K562 (cell line): ENCODE data around the gene MGP. TPM values are rescaled to one million over a fixed set of nuclear protein-coding genes. Genes with fewer than 3 reads are reported as not detected.
A peak's percentile ranks its signal among the peaks of the same experiment; 100 is the strongest.

Source experiments
- CBX2 ChIP-seq: fragments of 200-600 bp; sonication (generic); IDR thresholded peaks from one replicate; pipeline ENCODE4 v1.6.1; 2012; ENCODE audit warnings: mild to moderate bottlenecking, low read length, inconsistent platforms; ENCODE audit not compliant: insufficient read depth, poor library complexity, severe bottlenecking
- CREBBP ChIP-seq: IDR thresholded peaks from one replicate; pipeline ENCODE4 v1.6.1; 2012; ENCODE audit warnings: low read depth, mild to moderate bottlenecking, control low read depth, inconsistent platforms, low read length
- FOSL1 ChIP-seq: fragments of 200-800 bp; sonication (Bioruptor generic); conservative IDR thresholded peaks from 2 replicates; pipeline ENCODE4 v1.6.1; 2016; ENCODE audit warnings: missing genetic modification characterization, missing compliant biosample characterization
- FOXK2 ChIP-seq, 2 experiments: fragments of 450-650 bp; IDR thresholded peaks in 1 of 2; conservative IDR thresholded peaks in 1 of 2; 2 replicates each; pipeline ENCODE4 v1.6.1; 2016; ENCODE audit warnings: low read depth in 2 of 2, mild to moderate bottlenecking in 1 of 2
- KLF10 ChIP-seq: fragments of 250-450 bp; sonication (Bioruptor Pico); IDR thresholded peaks from 2 replicates; pipeline ENCODE4 v1.6.1; 2021; ENCODE audit warnings: matching md5 sums
- LEF1 ChIP-seq: fragments of 450-650 bp; IDR thresholded peaks from 2 replicates; pipeline ENCODE4 v1.6.1; 2016; ENCODE audit warnings: mild to moderate bottlenecking
- MTA1 ChIP-seq: fragments of 450-650 bp; IDR thresholded peaks from 2 replicates; pipeline ENCODE4 v1.6.1; 2017; ENCODE audit warnings: borderline replicate concordance
- MYC ChIP-seq, 2 experiments: fragments of 250-450 bp in 1 of 2; sonication (Bioruptor Pico) in 1 of 2; IDR thresholded peaks; 2 replicates each; pipeline versions ENCODE4 v1.5.1 to v1.6.1; 2012 to 2021; ENCODE audit warnings: low read depth in 2 of 2, borderline replicate concordance in 1 of 2, improper control_type of control experiment in 1 of 2, low read length in 1 of 2, mild to moderate bottlenecking in 1 of 2, moderate library complexity in 1 of 2
- NFE2L1 ChIP-seq: fragments of 450-650 bp; IDR thresholded peaks from 2 replicates; pipeline ENCODE4 v1.6.1; 2016; ENCODE audit warnings: missing genetic modification characterization, low read depth, mild to moderate bottlenecking, missing compliant biosample characterization, moderate library complexity, borderline replicate concordance
- NONO ChIP-seq, 2 experiments: fragments of 200-400 bp in 1 of 2; fragments of 450-650 bp in 1 of 2; formaldehyde crosslinking in 1 of 2; IDR thresholded peaks; 2 replicates each; pipeline ENCODE4 v1.6.1; 2017; ENCODE audit warnings: low read depth in 2 of 2, mild to moderate bottlenecking in 2 of 2, moderate library complexity in 2 of 2, low read length in 1 of 2
- NR2C1 ChIP-seq, 2 experiments: fragments of 450-650 bp; IDR thresholded peaks; 2 replicates each; pipeline ENCODE4 v1.6.1; 2017; ENCODE audit warnings: mild to moderate bottlenecking in 2 of 2, antibody characterized with exemption in 1 of 2, inconsistent platforms in 1 of 2, missing compliant biosample characterization in 1 of 2, missing genetic modification characterization in 1 of 2
- PHTF2 ChIP-seq: fragments of 250-450 bp; sonication (Bioruptor Pico); IDR thresholded peaks from 2 replicates; pipeline ENCODE4 v1.5.0; 2021; ENCODE audit warnings: mild to moderate bottlenecking
- RAD51 ChIP-seq: fragments of 450-650 bp; IDR thresholded peaks from 2 replicates; pipeline ENCODE4 v1.7.1; 2016; ENCODE audit warnings: low read depth, mild to moderate bottlenecking, borderline replicate concordance
- RBM34 ChIP-seq: fragments of 200-400 bp; formaldehyde crosslinking; IDR thresholded peaks from 2 replicates; pipeline ENCODE4 v1.6.1; 2018; ENCODE audit warnings: low read length, borderline replicate concordance; ENCODE audit not compliant: insufficient read depth
- SETDB1 ChIP-seq: IDR thresholded peaks from one replicate; pipeline ENCODE4 v1.6.1; 2012; ENCODE audit warnings: low read length, control low read depth, inconsistent platforms
- SMARCE1 ChIP-seq: fragments of 450-650 bp; IDR thresholded peaks from 2 replicates; pipeline ENCODE4 v1.7.1; 2016; ENCODE audit warnings: mild to moderate bottlenecking
- SRF ChIP-seq, 2 experiments: fragments of 250-450, 450-650 bp in 1 of 2; sonication (Bioruptor Pico) in 1 of 2; sonication (generic) in 1 of 2; formaldehyde crosslinking; IDR thresholded peaks; 2 replicates each; pipeline versions ENCODE4 v1.5.0 to v1.5.1; 2020 to 2022; ENCODE audit warnings: mild to moderate bottlenecking in 1 of 2, missing genetic modification reagents in 1 of 2
- TAL1 ChIP-seq: fragments of 450-650 bp; IDR thresholded peaks from 2 replicates; pipeline ENCODE4 v1.6.1; 2016; ENCODE audit warnings: mild to moderate bottlenecking
- TEAD4 ChIP-seq, 2 experiments: sonication (generic) in 1 of 2; formaldehyde crosslinking in 1 of 2; IDR thresholded peaks; 2 replicates each; pipeline versions ENCODE4 v1.6.1 to v1.8.0; 2012 to 2022; ENCODE audit warnings: borderline replicate concordance in 1 of 2, inconsistent platforms in 1 of 2, low read length in 1 of 2, mild to moderate bottlenecking in 1 of 2, missing genetic modification reagents in 1 of 2
- TFAP4 ChIP-seq: sonication (generic); formaldehyde crosslinking; IDR thresholded peaks from 2 replicates; pipeline ENCODE4 v1.8.0; 2022; ENCODE audit warnings: missing genetic modification reagents, mild to moderate bottlenecking, moderate library complexity, borderline replicate concordance
- XRCC5 ChIP-seq: fragments of 200-400 bp; formaldehyde crosslinking; IDR thresholded peaks from 2 replicates; pipeline ENCODE4 v1.6.1; 2017; ENCODE audit warnings: low read depth, mild to moderate bottlenecking, low read length
- ZBTB43 ChIP-seq: sonication (generic); formaldehyde crosslinking; IDR thresholded peaks from 2 replicates; pipeline ENCODE4 v1.8.0; 2023; ENCODE audit warnings: mild to moderate bottlenecking, missing genetic modification reagents
- ZFX ChIP-seq: sonication (generic); formaldehyde crosslinking; IDR thresholded peaks from 2 replicates; pipeline ENCODE4 v1.8.0; 2022; ENCODE audit warnings: mild to moderate bottlenecking, missing genetic modification reagents, moderate library complexity
- ZKSCAN3 ChIP-seq: fragments of 250-450 bp; sonication (Bioruptor Pico); IDR thresholded peaks from 2 replicates; pipeline ENCODE4 v1.4.0; 2020
- ZKSCAN8 ChIP-seq: fragments of 200-800 bp; sonication (Bioruptor generic); IDR thresholded peaks from 2 replicates; pipeline ENCODE4 v1.6.1; 2016; ENCODE audit warnings: missing genetic modification characterization, missing compliant biosample characterization
- ZNF23 ChIP-seq: fragments of 250-450 bp; sonication (Bioruptor Pico); IDR thresholded peaks from 2 replicates; pipeline ENCODE4 v1.4.0; 2020; ENCODE audit warnings: mild to moderate bottlenecking
- ZNF354B ChIP-seq: fragments of 250-450 bp; sonication (Bioruptor Pico); IDR thresholded peaks from 2 replicates; pipeline ENCODE4 v1.4.0; 2020
- ZNF583 ChIP-seq: fragments of 250-450 bp; sonication (Bioruptor Pico); IDR thresholded peaks from 2 replicates; pipeline ENCODE4 v1.4.0; 2020
- ZNF76 ChIP-seq: fragments of 250-450 bp; sonication (Bioruptor Pico); IDR thresholded peaks from 2 replicates; pipeline ENCODE4 v1.4.0; 2020; ENCODE audit warnings: mild to moderate bottlenecking, moderate library complexity, borderline replicate concordance
- polyA plus RNA-seq, 8 experiments: library from polyadenylated mRNA; depleted of rRNA in 4 of 8; stranded (reverse) in 5 of 8; unstranded in 3 of 8; fragments of >200 nt; fragmentation: Nextera tagmentation in 2 of 8; fragmentation: Illumina TruSeq in 1 of 8; extraction: Ambion mirVana in 2 of 8; extraction: Trizol in 1 of 8; gene quantifications; 2 replicates each; pipeline versions ENCODE4 v1.2.1 to v1.2.3, GENCODE V29; 2011 to 2014; ENCODE audit warnings: inconsistent platforms in 1 of 8, missing spikeins in 1 of 8
- total RNA-seq, 7 experiments: library from RNA; depleted of rRNA in 6 of 7; stranded (reverse); fragments of >200 nt in 6 of 7; fragmentation: Illumina TruSeq in 2 of 7; extraction: Trizol in 2 of 7; gene quantifications; 2 replicates each; pipeline versions ENCODE4 v1.2.1 to v1.2.3, GENCODE V29; 2011 to 2021; ENCODE audit warnings: low replicate concordance in 1 of 7

Gene MGP
- total and polyA plus RNA-seq, 9 of the 15 experiments (the other 6 are each of a cell fraction or from before 2014, with no cell fraction given) = 1.2 TPM; not detected in 8

DNA sequence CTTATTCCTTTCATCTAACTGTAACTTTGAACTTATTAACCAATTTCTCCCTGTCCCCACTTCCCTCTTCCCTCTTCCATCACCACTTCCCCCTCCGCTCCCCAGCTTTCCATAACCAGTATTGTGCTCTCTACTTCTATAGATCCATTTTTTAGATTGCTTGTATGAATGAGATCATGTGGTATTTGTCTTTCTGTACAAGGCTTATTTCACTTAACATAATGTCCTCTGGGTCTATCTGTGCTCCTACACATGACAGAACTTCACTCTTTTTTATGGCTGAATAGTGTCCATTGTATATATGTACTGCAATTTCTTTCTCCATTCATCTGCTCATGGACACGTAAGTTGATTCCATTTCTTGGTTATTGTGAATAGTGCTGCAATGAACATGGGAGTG is 38.3 kb upstream of the MGP start (continued):
- no peak for TF ChIP-seq ZNF354B (CRISPR knock-in tag)
- TF ChIP-seq ZBTB43 (CRISPR knock-in tag) = no peak
- TF ChIP-seq RBM34 = no peak
- 0 out of 2 replicates have a peak, but pooled peaks have one; percentile 55 for TF ChIP-seq KLF10 (CRISPR knock-in tag)
- no peak for TF ChIP-seq PHTF2 (CRISPR knock-in tag)
- TF ChIP-seq LEF1 = no peak
- TF ChIP-seq ZKSCAN3 (CRISPR knock-in tag) = no peak
- no peak for TF ChIP-seq NFE2L1 (tag)
- TF ChIP-seq NONO (IDR thresholded peaks at IDR 0.05; ENCODE audit: low read depth in 2 of 2, low read length in 1 of 2) = no peak
- no peak for TF ChIP-seq ZKSCAN8 (CRISPR knock-in tag)
- TF ChIP-seq ZNF23 (CRISPR knock-in tag) = no peak
- TF ChIP-seq ZNF76 (CRISPR knock-in tag) = no peak
- TF ChIP-seq SETDB1 = no peak
- TF ChIP-seq TAL1 = no peak
- no peak for TF ChIP-seq MYC (IDR thresholded peaks at IDR 0.05; ENCODE audit: low read depth, low read length)
- no peak for TF ChIP-seq MYC (CRISPR knock-in tag; IDR thresholded peaks at IDR 0.05; ENCODE audit: borderline replicate concordance, low read depth)
- TF ChIP-seq CBX2 = no peak
- TF ChIP-seq CREBBP = no peak
- TF ChIP-seq FOXK2 (conservative IDR thresholded peaks at IDR 0.05 in 1 of 2, IDR thresholded peaks at IDR 0.05 in 1 of 2; ENCODE audit: low read depth in 2 of 2) = no peak
- 0 out of 2 replicates have a peak, but pooled peaks have one; percentile 8 for TF ChIP-seq TEAD4 (IDR thresholded peaks at IDR 0.05; ENCODE audit: low read length)
- TF ChIP-seq TEAD4 (CRISPR knock-in tag; IDR thresholded peaks at IDR 0.05; ENCODE audit: borderline replicate concordance) = no peak
- TF ChIP-seq NR2C1 (IDR thresholded peaks at IDR 0.05) = no peak
- TF ChIP-seq NR2C1 (tag; IDR thresholded peaks at IDR 0.05) = no peak
- TF ChIP-seq ZNF583 = no peak
- no peak for TF ChIP-seq SRF (CRISPR knock-in tag; IDR thresholded peaks at IDR 0.05)
- TF ChIP-seq XRCC5 = no peak
- TF ChIP-seq MTA1 = no peak
- TF ChIP-seq TFAP4 (CRISPR knock-in tag) = no peak
- no peak for TF ChIP-seq ZFX
- TF ChIP-seq SMARCE1 = no peak
- TF ChIP-seq RAD51 = no peak
- TF ChIP-seq FOSL1 (tag) = no peak
